ENCODE results near the gene RERE.
"Not testable (repeated sequence)": the region's sequence is repeated elsewhere in the genome, so short reads cannot be mapped to it uniquely, and the experiment has no call there.

RERE gene

DNA sequence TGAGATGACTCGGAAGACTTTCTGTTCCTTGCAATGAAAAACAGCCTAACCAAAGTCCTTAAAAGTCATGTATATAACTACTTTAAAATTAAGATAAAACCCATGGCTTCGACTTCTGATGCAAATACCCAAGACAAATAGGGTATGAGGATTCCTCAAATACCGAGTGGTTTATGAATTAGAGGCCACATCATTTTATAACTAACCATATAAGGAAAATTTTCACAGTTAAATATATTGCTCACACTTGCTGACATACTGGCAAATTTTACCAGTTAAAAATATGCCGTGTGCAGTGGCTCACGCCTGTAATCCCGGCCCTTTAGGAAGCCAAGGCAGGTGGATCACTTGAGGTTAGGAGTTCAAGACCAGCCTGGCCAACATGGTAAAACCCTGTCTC is 5.4 kb downstream of the RERE start:
- in situ Hi-C loops (cut with MboI; ENCODE audit: low sequenced_read_pairs) = no loop called here

- in situ Hi-C loops (cut with MboI; ENCODE audit: low sequenced_read_pairs) = no loop called here
Measured at GRCh38 chr1:8810987-8811386, 6.5 kb downstream of the RERE start.

GRCh38 chr1:8809342-8809736 is 8.1 kb downstream of the RERE start:
- in situ Hi-C loops (cut with MboI; ENCODE audit: low sequenced_read_pairs) = no loop called here

DNA sequence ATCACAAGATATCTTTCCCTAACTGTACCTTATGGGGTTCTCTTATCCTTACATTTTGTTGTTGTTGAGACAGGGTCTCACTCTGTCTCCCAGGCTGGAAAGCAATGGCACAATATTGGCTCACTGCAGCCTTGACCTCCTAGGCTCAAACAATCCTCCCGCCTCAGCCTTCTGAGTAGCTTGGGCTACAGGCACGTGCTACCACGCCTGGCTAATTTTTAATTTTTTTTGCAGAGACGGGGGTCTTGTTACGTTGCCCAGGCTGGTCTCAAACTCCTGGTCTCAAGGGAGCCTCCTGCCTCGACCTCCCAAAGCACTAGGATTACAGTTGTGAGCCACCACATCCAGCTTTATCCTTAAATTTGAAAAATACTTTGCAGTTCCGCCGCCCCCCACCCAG is 10.4 kb downstream of the RERE start:
- in situ Hi-C loops (cut with MboI; ENCODE audit: low sequenced_read_pairs) = no loop called here

GRCh38 chr1:8800416-8800815 is 17.0 kb downstream of the RERE start:
- in situ Hi-C loops (cut with MboI; ENCODE audit: low sequenced_read_pairs) = no loop called here

DNA sequence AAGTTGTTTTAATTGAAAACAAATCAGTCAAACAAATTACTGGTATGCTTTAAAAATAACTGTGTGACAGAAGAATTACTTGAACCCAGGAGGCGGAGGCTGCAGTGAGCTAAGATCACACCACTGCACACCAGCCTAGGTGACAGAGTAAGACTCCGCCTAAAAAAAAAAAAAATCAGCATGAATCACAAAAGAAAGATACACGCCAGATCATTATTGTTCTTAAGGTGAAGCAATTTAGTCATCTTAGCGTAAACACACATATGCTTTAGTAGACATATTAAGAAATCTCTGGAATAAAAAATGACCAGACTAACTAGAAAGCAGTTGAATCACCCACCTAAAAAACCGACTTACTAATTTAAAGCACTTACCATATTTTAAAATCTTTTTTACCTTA is 20.2 kb downstream of the RERE start:
- in situ Hi-C loops (cut with MboI; ENCODE audit: low sequenced_read_pairs) = no loop called here

DNA sequence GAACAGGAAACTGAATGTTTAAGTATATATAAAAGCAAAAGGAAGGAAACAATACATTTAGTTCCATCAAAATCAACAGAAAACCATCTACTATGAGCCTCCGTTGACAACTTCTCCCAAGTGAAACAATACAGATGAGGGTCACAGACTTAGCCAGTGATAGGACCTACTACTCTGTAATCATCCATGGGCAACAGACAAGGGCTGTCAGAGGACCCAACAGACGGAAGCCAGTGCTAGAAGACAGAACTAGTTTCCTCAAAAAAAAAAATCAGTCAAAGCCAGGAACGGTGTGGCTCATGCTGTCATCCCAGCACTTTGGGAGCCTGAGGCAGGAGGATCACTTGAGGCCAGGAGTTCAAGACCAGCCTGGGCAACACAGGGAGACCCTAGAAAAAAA is 20.6 kb downstream of the RERE start:
- in situ Hi-C loops (cut with MboI; ENCODE audit: low sequenced_read_pairs) = no loop called here

DNA sequence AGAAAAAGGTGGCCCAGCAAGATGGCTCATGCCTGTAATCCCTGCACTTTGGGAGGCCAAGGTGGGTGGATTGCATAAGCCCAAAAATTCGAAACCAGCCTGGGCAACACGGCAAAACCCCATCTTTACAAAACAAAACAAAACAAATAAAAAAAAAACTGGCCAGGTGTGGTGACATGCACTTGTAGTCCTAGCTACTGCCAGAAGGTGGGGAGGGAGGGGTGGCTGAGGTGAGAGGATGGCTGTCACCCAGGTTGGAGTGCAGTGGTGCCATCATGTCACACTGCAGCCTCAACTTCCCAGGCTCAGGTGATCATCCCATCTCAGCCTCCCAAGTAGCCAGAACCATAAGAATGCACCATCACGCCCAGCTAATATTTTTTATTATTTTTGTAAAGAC is 22.8 kb downstream of the RERE start:
- in situ Hi-C loops (cut with MboI; ENCODE audit: low sequenced_read_pairs) = no loop called here

GRCh38 chr1:8791819-8792218 is 25.6 kb downstream of the RERE start:
- in situ Hi-C loops (cut with MboI; ENCODE audit: low sequenced_read_pairs) = no loop called here

DNA sequence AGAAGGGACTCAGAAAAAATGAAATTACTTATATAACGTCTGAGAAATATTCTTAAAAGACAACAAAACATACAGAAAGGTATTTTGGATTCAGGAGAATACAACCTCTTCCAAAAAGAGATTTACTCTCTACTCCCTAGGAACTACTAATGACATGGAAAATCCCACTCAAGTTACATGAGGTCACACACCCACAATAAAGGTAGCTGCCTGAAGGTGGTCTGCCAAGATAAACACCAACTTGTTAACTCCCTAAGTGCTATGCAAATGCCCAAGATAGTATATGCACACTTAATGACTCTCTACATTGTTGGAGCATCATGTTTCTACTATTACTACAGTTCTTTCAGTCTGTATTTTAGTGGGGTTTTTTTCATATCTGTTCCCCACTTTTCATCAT is 26.5 kb downstream of the RERE start:
- in situ Hi-C loops (cut with MboI; ENCODE audit: low sequenced_read_pairs) = no loop called here

DNA sequence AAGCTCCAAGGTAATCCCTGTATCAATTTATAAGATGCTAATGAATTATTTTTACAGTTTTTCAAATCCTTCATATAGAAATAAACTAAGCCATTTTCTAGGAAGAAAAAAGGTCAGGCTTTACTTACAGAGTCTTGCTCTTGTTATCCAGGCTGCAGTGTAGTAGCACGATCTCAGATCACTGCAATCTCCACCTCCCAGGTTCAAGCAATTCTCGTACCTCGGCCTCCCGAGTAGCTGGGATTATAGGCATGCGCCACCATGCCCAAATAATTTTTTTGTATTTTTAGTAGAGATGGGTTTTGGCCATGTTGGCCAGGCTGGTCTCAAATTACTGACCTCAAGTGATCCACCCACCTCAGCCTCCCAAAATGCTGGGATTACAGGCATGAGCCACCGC is 27.0 kb downstream of the RERE start:
- in situ Hi-C loops (cut with MboI; ENCODE audit: low sequenced_read_pairs) = no loop called here

- in situ Hi-C loops (cut with MboI; ENCODE audit: low sequenced_read_pairs) = no loop called here
Measured at GRCh38 chr1:8789314-8790214, 27.9 kb downstream of the RERE start.

DNA sequence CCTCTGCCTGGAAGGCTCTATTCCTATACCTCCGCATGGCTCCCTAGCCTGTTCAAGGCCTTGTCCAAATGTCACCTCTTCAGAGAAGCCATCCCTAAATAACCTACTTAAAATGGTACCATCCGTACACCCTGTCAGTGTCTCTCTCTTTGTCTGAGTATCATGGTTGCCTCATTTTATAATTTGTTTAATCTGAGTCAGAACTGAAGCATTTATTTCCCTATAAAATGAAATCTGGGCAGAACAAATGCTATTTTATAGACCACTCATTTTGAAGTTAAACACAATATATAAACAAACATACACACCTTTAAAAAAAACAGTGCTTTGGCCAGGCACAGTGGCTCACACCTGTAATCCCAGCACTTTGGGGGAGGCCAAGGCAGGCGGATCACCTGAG is 30.2 kb downstream of the RERE start:
- in situ Hi-C loops (cut with MboI; ENCODE audit: low sequenced_read_pairs) = no loop called here

DNA sequence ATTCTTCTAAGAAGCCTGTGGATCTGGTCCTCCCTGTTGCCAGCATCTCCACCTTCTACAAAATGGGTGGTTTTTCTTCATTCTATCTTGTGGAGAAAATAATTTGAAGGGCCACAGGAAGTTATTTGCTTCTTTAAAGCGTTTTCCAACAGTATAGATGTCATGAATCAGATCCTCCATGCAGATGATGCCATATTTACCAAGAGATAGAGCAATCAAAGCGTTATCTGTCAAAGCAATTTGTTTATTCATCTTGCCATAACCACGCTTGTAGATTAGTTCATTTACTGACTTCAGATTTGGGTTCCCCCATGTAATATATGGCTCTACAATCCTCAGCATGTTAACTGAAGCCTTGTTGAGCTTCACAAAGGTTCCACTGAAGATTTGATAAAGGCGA is 31.2 kb downstream of the RERE start:
- in situ Hi-C loops (cut with MboI; ENCODE audit: low sequenced_read_pairs) = not testable (repeated sequence)

DNA sequence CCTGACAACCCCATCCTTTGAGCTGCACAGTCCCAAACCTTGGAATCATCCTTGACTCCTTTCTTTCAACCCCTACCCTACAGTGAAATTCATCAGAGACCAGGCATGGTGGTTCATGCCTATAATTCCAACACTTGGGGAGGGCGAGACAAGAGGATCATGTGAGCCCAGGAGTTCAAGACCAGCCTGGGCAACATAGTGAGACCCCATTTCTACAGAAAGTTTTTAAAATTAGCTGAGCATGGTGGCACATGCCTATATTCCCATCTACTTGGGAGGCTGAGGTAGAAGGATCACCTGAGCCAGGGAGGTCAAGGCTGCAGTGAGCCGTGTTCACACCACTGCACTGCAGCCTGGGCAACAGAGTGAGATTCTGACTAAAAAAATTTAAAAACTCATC is 34.5 kb downstream of the RERE start:
- in situ Hi-C loops (cut with MboI; ENCODE audit: low sequenced_read_pairs) = no loop called here

- in situ Hi-C loops (cut with MboI; ENCODE audit: low sequenced_read_pairs) = no loop called here
Measured at GRCh38 chr1:8782001-8782620, 35.3 kb downstream of the RERE start.

DNA sequence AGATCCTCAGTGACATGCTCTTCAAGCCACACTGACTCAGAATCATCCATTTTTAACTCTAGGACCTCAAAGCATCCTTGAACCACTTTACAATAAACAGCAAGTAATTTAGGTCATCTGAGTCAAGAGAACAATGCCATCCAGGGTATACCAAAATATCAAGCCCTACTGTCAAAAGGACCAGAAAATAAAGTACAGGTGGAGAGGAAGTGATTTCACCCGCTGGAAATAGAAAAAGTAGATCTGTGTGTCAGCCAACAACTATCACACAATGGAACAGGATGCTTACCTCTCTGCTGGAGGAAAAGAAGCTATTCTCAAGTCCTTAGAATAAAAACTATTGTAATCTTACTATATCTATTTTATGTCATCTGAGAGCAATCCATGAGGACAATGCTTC is 37.0 kb downstream of the RERE start:
- in situ Hi-C loops (cut with MboI; ENCODE audit: low sequenced_read_pairs) = no loop called here

DNA sequence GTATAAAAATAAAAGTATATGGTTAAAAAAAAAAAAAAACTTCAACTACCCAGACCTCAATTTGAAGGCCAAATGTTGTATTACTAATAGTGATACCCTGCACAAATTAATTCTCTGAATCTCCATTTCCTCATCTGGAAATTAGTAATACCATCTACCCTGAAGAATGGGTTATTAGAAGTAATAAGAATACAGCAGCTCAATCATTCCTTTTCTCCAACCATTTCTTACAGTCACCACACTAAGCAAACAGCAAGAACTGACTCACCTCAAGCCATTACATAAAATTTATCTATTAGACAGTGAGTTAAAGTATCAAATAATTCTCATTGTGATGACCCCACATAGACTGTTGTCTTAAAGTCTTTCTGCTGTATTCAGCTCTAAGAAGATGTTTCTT is 39.6 kb downstream of the RERE start:
- in situ Hi-C loops (cut with MboI; ENCODE audit: low sequenced_read_pairs) = no loop called here

DNA sequence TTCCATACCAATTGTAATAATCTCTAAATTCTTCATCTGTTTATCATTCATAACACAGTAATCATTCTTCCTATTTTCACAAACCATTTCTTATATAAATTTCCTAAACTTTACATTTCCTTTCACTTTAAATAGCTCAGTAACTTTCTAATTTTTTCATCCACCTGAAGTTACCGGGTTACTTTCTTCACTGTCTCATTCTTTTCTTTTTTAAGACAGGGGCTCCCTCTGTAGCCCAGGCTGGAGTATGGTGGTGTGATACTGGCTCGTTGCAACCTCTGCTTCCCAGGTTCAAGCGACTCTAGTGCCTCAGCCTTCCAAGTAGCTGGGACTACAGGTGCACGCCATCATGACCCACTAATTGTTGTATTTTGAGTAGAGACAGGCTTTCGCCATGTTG is 41.3 kb downstream of the RERE start:
- in situ Hi-C loops (cut with MboI; ENCODE audit: low sequenced_read_pairs) = no loop called here

GRCh38 chr1:8767006-8767405 is 50.4 kb downstream of the RERE start:
- in situ Hi-C loops (cut with MboI; ENCODE audit: low sequenced_read_pairs) = no loop called here

DNA sequence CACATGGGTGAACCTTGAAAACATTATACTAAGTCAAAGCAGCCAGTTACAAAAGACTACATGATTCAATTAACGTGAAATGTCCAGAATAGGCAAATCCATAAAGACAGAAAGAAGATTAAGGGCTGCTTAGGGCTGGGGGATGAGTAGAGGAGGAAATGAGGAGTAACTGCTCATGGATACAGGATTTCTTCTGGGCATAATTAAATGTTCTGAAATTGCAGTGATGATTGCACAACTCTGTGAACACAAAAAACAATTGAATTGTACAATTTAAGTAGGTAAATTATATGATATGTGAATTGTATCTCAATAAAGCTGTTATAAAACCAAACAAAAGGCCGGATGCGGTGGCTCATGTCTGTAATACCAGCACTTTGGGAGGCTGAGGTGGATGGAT is 52.2 kb downstream of the RERE start:
- in situ Hi-C loops (cut with MboI; ENCODE audit: low sequenced_read_pairs) = no loop called here

DNA sequence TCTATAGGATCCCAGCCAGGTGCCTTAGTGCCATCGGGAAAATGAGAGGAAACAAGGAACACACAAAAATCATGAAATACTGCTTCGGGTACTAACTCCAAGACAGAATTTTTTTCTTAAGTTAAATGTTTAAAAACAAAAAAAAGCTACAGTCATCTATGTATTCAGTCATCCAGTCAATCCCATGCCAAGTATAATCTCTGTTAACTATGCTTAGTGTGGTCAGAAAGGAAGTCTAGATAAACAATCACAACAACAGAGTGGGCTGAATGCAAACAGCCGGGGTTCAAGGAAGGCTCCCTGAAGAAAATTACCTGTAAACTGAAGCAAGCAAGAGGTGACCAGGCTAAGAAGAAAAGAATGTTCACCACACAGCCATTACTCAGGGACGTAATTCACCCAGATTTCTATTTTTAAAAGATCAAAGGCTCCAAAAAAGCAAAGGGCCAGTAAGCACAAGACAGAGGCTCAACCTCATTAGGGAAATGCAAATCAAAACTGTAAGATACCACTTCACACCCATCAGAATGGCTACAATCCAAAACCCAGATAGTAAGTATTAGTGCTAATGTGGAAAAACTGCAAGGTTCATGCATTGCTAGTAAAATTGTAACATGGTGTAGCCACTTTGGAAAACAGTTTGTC is 53.0 kb downstream of the RERE start:
- in situ Hi-C loops (cut with MboI; ENCODE audit: low sequenced_read_pairs) = no loop called here
